GM10266 (cell line): ENCODE measurements around the gene MYRIP.

ENCODE experiments used
- DNase-seq: peaks from one replicate; pipeline ENCODE4 v3.0.0; 2012; ENCODE audit errors: extremely low spot score
- CTCF ChIP-seq: IDR thresholded peaks from 2 replicates; pipeline ENCODE4 v1.5.1; 2012; ENCODE audit warnings: mild to moderate bottlenecking, low read depth; ENCODE audit not compliant: control insufficient read depth, insufficient read depth; ENCODE audit errors: missing control alignments

The MYRIP gene

GRCh38 chr3:39779511-39780230, 29.7 kb upstream of the MYRIP start:
- DNase-seq: no peak
- no peak for TF ChIP-seq CTCF

- no peak for DNase-seq
Observed at GRCh38 chr3:39780352-39780751, 29.1 kb upstream of the MYRIP start.

GRCh38 chr3:39781025-39781424, 28.4 kb upstream of the MYRIP start:
- DNase-seq: no peak
- TF ChIP-seq CTCF: no peak

More at GRCh38 chr3:39780352-39780751, 29.1 kb upstream of the MYRIP start:
- no peak for TF ChIP-seq CTCF

- TF ChIP-seq CTCF: no peak
- no peak for DNase-seq
Observed at GRCh38 chr3:39781632-39782031, 27.8 kb upstream of the MYRIP start.

GRCh38 chr3:39783680-39784079, 25.7 kb upstream of the MYRIP start:
- no peak for DNase-seq

GRCh38 chr3:39784922-39785321, 24.5 kb upstream of the MYRIP start:
- DNase-seq: no peak
- no peak for TF ChIP-seq CTCF

More at GRCh38 chr3:39783680-39784079, 25.7 kb upstream of the MYRIP start:
- no peak for TF ChIP-seq CTCF

GRCh38 chr3:39788128-39788883, 21.1 kb upstream of the MYRIP start:
- no peak for DNase-seq
- TF ChIP-seq CTCF: no peak
